ENCODE data around the gene GNAS. TPM values are rescaled to one million over a fixed set of nuclear protein-coding genes. Genes with fewer than 3 reads are reported as not detected.

GNAS gene
- total RNA-seq, 1 experiment from 2014 or later: 1,936 TPM

- Mint-ChIP-seq H3K27ac (ENCODE audit: unreplicated experiment) (no peak overlapping the region), H3K4me1 (ENCODE audit: low read depth, unreplicated experiment) (no peaks in the 10 kb centered on the region), H3K27me3 (ENCODE audit: insufficient read depth, unreplicated experiment) (peaks cover 31% of the 10 kb centered on the region), H3K36me3 (ENCODE audit: insufficient read depth, unreplicated experiment) (no peaks in the 10 kb centered on the region), H3K9me3 (ENCODE audit: unreplicated experiment) (no peaks in the 10 kb centered on the region), H3K4me3 (ENCODE audit: unreplicated experiment) (no peak overlapping the region)
- H3K4me3 ChIP-seq (ENCODE audit: low read depth, low read length): no peak overlapping the region
- no peaks in the 10 kb centered on the region for H3K4me1 ChIP-seq
- ChIA-PET POLR2A (no interaction called here), CTCF (no interaction called here)
- no peaks in the 10 kb centered on the region for H3K36me3 ChIP-seq (ENCODE audit: control insufficient read depth, insufficient read depth, low read length)
- intact Hi-C loops (cut with micrococcal nuclease; ENCODE audit: unreplicated experiment): no loop called here
- no peaks in the 10 kb centered on the region for H3K9me3 ChIP-seq
- H3K27me3 ChIP-seq (replicated peaks; ENCODE audit: control insufficient read depth, insufficient read depth, low read length): no peaks in the 10 kb centered on the region; the same call in none of the 2 replicates
- DNase-seq: no peak
- TF ChIP-seq CTCF (IDR thresholded peaks at IDR 0.05; ENCODE audit: insufficient read depth in 1 of 2, low read depth in 1 of 2, low read length in 1 of 2, severe bottlenecking in 1 of 2, unreplicated experiment in 1 of 2): no peak
- no TSS peak for BruUV-seq (replicated peaks)
Observed at GRCh38 chr20:58843128-58843556, 9.4 kb upstream of the GNAS start.

DNA sequence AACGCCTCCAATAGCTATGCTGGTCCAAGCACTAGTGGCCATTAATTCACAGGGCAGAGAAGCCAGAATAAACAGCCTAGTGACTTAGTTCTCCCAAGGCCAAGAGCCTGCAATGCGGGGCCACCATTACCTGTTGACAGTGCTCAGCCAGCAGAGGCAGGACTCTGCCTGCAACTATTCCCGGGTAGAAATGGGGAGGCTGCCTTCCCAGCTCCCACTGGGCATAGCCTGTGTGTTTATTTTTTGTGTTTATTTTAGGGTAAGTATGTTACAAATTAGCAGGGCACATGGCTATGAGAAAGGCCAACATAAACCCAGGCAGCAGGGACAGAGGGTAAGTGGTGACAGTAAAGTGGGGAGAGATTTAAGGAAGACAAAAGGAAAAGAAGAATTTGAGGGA, 6.8 kb upstream of the GNAS start:
- H3K36me3 Mint-ChIP-seq (ENCODE audit: insufficient read depth, unreplicated experiment): no peaks in the 10 kb centered on the region
- intact Hi-C loops (cut with micrococcal nuclease; ENCODE audit: unreplicated experiment): no loop called here
- H3K4me3 ChIP-seq (ENCODE audit: low read depth, low read length): no peak overlapping the region
- no TSS peak for BruUV-seq (replicated peaks)
- H3K27me3 Mint-ChIP-seq (ENCODE audit: insufficient read depth, unreplicated experiment): peaks cover 32% of the 10 kb centered on the region
- H3K9me3 Mint-ChIP-seq (ENCODE audit: unreplicated experiment): no peaks in the 10 kb centered on the region
- no peak overlapping the region for H3K27ac Mint-ChIP-seq (ENCODE audit: unreplicated experiment)
- POLR2A ChIA-PET: interaction anchor here (0.5 to 0.7 kb wide), 2 partner anchors 21 to 377 kb away, joined by 6 to 7 read pairs; no protein-coding TSS in a partner anchor
- DNase-seq: no peak
- no peak for TF ChIP-seq CTCF (IDR thresholded peaks at IDR 0.05; ENCODE audit: insufficient read depth in 1 of 2, low read depth in 1 of 2, low read length in 1 of 2, severe bottlenecking in 1 of 2, unreplicated experiment in 1 of 2)
- H3K4me1 Mint-ChIP-seq (ENCODE audit: low read depth, unreplicated experiment): no peaks in the 10 kb centered on the region
- H3K36me3 ChIP-seq (ENCODE audit: control insufficient read depth, insufficient read depth, low read length): no peaks in the 10 kb centered on the region
- H3K4me3 Mint-ChIP-seq (ENCODE audit: unreplicated experiment): no peak overlapping the region
- no peaks in the 10 kb centered on the region; the same call in 1 of the 2 replicates for H3K27me3 ChIP-seq (replicated peaks; ENCODE audit: control insufficient read depth, insufficient read depth, low read length)
- H3K9me3 ChIP-seq: 0 out of 2 replicates have a peak, but pooled peaks cover under 1% of the 10 kb centered on the region
- no peaks in the 10 kb centered on the region for H3K4me1 ChIP-seq
- CTCF ChIA-PET: no interaction called here

- DNase-seq: peak in 1 of 2 experiments; percentile 1
- POLR2A ChIA-PET: interaction anchor here (0.7 kb wide), 1 partner anchor 157 kb away, joined by 3 read pairs; no protein-coding TSS in a partner anchor
- Mint-ChIP-seq H3K4me1 (ENCODE audit: low read depth, unreplicated experiment) (peaks cover under 1% of the 10 kb centered on the region), H3K4me3 (ENCODE audit: unreplicated experiment) (no peak overlapping the region), H3K27ac (ENCODE audit: unreplicated experiment) (no peak overlapping the region), H3K27me3 (ENCODE audit: insufficient read depth, unreplicated experiment) (peaks cover 30% of the 10 kb centered on the region), H3K36me3 (ENCODE audit: insufficient read depth, unreplicated experiment) (no peaks in the 10 kb centered on the region), H3K9me3 (ENCODE audit: unreplicated experiment) (no peaks in the 10 kb centered on the region)
- H3K27me3 ChIP-seq (replicated peaks; ENCODE audit: control insufficient read depth, insufficient read depth, low read length): no peaks in the 10 kb centered on the region; the same call in 1 of the 2 replicates
- H3K4me3 ChIP-seq (ENCODE audit: low read depth, low read length): no peak overlapping the region
- H3K36me3 ChIP-seq (ENCODE audit: control insufficient read depth, insufficient read depth, low read length): no peaks in the 10 kb centered on the region
- no peaks in the 10 kb centered on the region for H3K4me1 ChIP-seq
- BruUV-seq (replicated peaks): no TSS peak
- intact Hi-C loops (cut with micrococcal nuclease; ENCODE audit: unreplicated experiment): no loop called here
- no peak for TF ChIP-seq CTCF (IDR thresholded peaks at IDR 0.05; ENCODE audit: insufficient read depth in 1 of 2, low read depth in 1 of 2, low read length in 1 of 2, severe bottlenecking in 1 of 2, unreplicated experiment in 1 of 2)
- H3K9me3 ChIP-seq: peaks cover 15% of the 10 kb centered on the region
- CTCF ChIA-PET: interaction anchor here (0.6 kb wide), 2 partner anchors 90 to 405 kb away, joined by 3 read pairs; no protein-coding TSS in a partner anchor
Observed at GRCh38 chr20:58847463-58847862, 5.1 kb upstream of the GNAS start.
